Upper lobe of left lung (tissue), 6 donors: ENCODE measurements around the gene IQCM. TPM values are rescaled to one million over a fixed set of nuclear protein-coding genes. Genes with fewer than 3 reads are reported as not detected.

Experiments
- ATAC-seq, 2 donors: fragments of 200-7000 bp; cut with Tn5 transposase; one replicate each; pipeline ENCODE4 v1.9.1; 2022; ENCODE audit warnings: mild to moderate bottlenecking in 2 of 2, moderate library complexity in 2 of 2; ENCODE audit not compliant: low FRiP score in 2 of 2
- DNase-seq, 2 donors: peaks; one replicate each; pipeline ENCODE4 v3.0.0-alpha.2; 2019 to 2020
- H3K27ac ChIP-seq, 4 donors: fragments of 200-600 bp; sonication (generic); one replicate each; pipeline ENCODE4 v1.5.1; 2016 to 2019
- H3K27me3 ChIP-seq, 4 donors: fragments of 200-600 bp; sonication (generic); one replicate each; pipeline ENCODE4 v1.5.1; 2017 to 2019
- H3K36me3 ChIP-seq, 4 donors: fragments of 200-600 bp; sonication (generic); one replicate each; pipeline ENCODE4 v1.5.1; 2016 to 2019
- H3K4me1 ChIP-seq, 4 donors: fragments of 200-600 bp; sonication (generic); one replicate each; pipeline ENCODE4 v1.5.1; 2018 to 2019
- H3K4me3 ChIP-seq, 4 donors: fragments of 200-600 bp; sonication (generic); one replicate each; pipeline ENCODE4 v1.5.1; 2017 to 2019; ENCODE audit warnings: mild to moderate bottlenecking in 2 of 4, moderate library complexity in 1 of 4
- H3K9me3 ChIP-seq, 4 donors: fragments of 200-600 bp; sonication (generic); one replicate each; pipeline ENCODE4 v1.5.1; 2018 to 2019
- CTCF ChIP-seq, 6 experiments: fragments of 450-650 bp in 4 of 6; fragments of 200-600 bp in 2 of 6; sonication (generic) in 2 of 6; IDR thresholded peaks; one replicate each; pipeline ENCODE4 v1.5.1; 2016 to 2019; ENCODE audit warnings: antibody characterized with exemption in 6 of 6
- EP300 ChIP-seq, 4 donors: sonication (generic); formaldehyde crosslinking; IDR thresholded peaks; one replicate each; pipeline ENCODE4 v1.5.1; 2017; ENCODE audit warnings: antibody characterized with exemption in 4 of 4, control low read depth in 2 of 4
- POLR2A ChIP-seq, 4 donors: fragments of 450-650 bp; IDR thresholded peaks; one replicate each; pipeline ENCODE4 v1.5.1; 2016 to 2017; ENCODE audit warnings: antibody characterized with exemption in 4 of 4, mild to moderate bottlenecking in 2 of 4
- POLR2AphosphoS5 ChIP-seq, 2 donors: sonication (generic); formaldehyde crosslinking; IDR thresholded peaks; one replicate each; pipeline ENCODE4 v1.5.1; 2017; ENCODE audit warnings: antibody characterized with exemption in 2 of 2
- WGBS, 2 donors: methylation state at CpG; one replicate each; pipeline ENCODE4 v1.1.5; 2017 to 2018; 5-methylcytosine and 5-hydroxymethylcytosine counted together
- total RNA-seq, 6 donors: library from RNA; depleted of rRNA in 4 of 6; stranded (reverse); fragments of >200 nt in 4 of 6; gene quantifications; one replicate each; pipeline versions ENCODE4 v1.1.0 to v1.2.1, GENCODE V29; 2016 to 2021
- donor health status: DM: no; HTN: no; CAD: no; lungs with moderate emphysema.
- donor health status: DM: no; HTN: yes; CAD: no; lungs with severe emphysema.

Gene IQCM
- total RNA-seq, 6 donors from 2014 or later, result not detected

- Histone ChIP-seq H3K4me3 (no peak overlapping the region), H3K4me1 (no peaks in the 10 kb centered on the region), H3K9me3 (no peaks in the 10 kb centered on the region), H3K27me3 (no peaks in the 10 kb centered on the region), H3K36me3 (no peaks in the 10 kb centered on the region), H3K27ac (no peak overlapping the region)
- TF ChIP-seq CTCF (IDR thresholded peaks at IDR 0.05) (no peak), POLR2AphosphoS5 (IDR thresholded peaks at IDR 0.05) (no peak), EP300 (IDR thresholded peaks at IDR 0.05) (no peak), POLR2A (IDR thresholded peaks at IDR 0.05) (no peak)
- 75 to 82% methylated on average over 4 of the region's 4 CpGs for WGBS, 2 donors
- DNase-seq (no peak), ATAC-seq (no peak)
These were observed 8.2 kb upstream of the IQCM start for GRCh38 chr4:149823769-149824221.

GRCh38 chr4:149801416-149801815 is 14.2 kb downstream of the IQCM start:
- WGBS, 2 donors, result 51 to 55% methylated on average over 2 of the region's 2 CpGs

GRCh38 chr4:149799546-149799945 is 16.1 kb downstream of the IQCM start:
- Histone ChIP-seq H3K9me3 (peaks cover 0 to 7% (median 2%) of the 10 kb centered on the region in 4 donors), H3K36me3 (no peaks in the 10 kb centered on the region), H3K27me3 (no peaks in the 10 kb centered on the region), H3K27ac (no peak overlapping the region), H3K4me3 (no peak overlapping the region), H3K4me1 (no peaks in the 10 kb centered on the region)
- TF ChIP-seq POLR2AphosphoS5 (IDR thresholded peaks at IDR 0.05), result no peak
- no peak for TF ChIP-seq POLR2A (IDR thresholded peaks at IDR 0.05)
- no peak for TF ChIP-seq EP300 (IDR thresholded peaks at IDR 0.05)
- no peak for TF ChIP-seq CTCF (IDR thresholded peaks at IDR 0.05)
- 88 to 94% methylated on average over 1 of the region's 1 CpG for WGBS, 2 donors
- DNase-seq (no peak), ATAC-seq (no peak)

More at GRCh38 chr4:149801416-149801815, 14.2 kb downstream of the IQCM start:
- DNase-seq (no peak), ATAC-seq (no peak)
- no peaks in the 10 kb centered on the region for H3K36me3 ChIP-seq
- H3K9me3 ChIP-seq, result peaks cover 0 to 7% (median 2%) of the 10 kb centered on the region in 4 donors
- H3K4me3 ChIP-seq, result no peak overlapping the region
- H3K27ac ChIP-seq, result no peak overlapping the region
- TF ChIP-seq POLR2A (IDR thresholded peaks at IDR 0.05) (no peak), CTCF (IDR thresholded peaks at IDR 0.05) (no peak), EP300 (IDR thresholded peaks at IDR 0.05) (no peak), POLR2AphosphoS5 (IDR thresholded peaks at IDR 0.05) (no peak)
- H3K27me3 ChIP-seq, result no peaks in the 10 kb centered on the region
- H3K4me1 ChIP-seq, result no peaks in the 10 kb centered on the region

GRCh38 chr4:149796381-149796780 is 19.3 kb downstream of the IQCM start:
- no peaks in the 10 kb centered on the region for H3K9me3 ChIP-seq
- DNase-seq (no peak), ATAC-seq (no peak)
- H3K27ac ChIP-seq, result no peak overlapping the region
- no peak for TF ChIP-seq POLR2AphosphoS5 (IDR thresholded peaks at IDR 0.05)
- TF ChIP-seq CTCF (IDR thresholded peaks at IDR 0.05), result no peak
- no peak for TF ChIP-seq POLR2A (IDR thresholded peaks at IDR 0.05)
- no peak for TF ChIP-seq EP300 (IDR thresholded peaks at IDR 0.05)
- H3K4me1 ChIP-seq, result no peaks in the 10 kb centered on the region
- no peaks in the 10 kb centered on the region for H3K27me3 ChIP-seq
- H3K4me3 ChIP-seq, result no peak overlapping the region
- no peaks in the 10 kb centered on the region for H3K36me3 ChIP-seq

GRCh38 chr4:149795256-149795655 is 20.4 kb downstream of the IQCM start:
- DNase-seq (no peak), ATAC-seq (no peak)
- Histone ChIP-seq H3K4me1 (no peaks in the 10 kb centered on the region), H3K4me3 (no peak overlapping the region), H3K27me3 (no peaks in the 10 kb centered on the region), H3K9me3 (no peaks in the 10 kb centered on the region), H3K27ac (no peak overlapping the region), H3K36me3 (no peaks in the 10 kb centered on the region)
- WGBS, 2 donors, result 51 to 68% methylated on average over 4 of the region's 4 CpGs
- no peak for TF ChIP-seq POLR2AphosphoS5 (IDR thresholded peaks at IDR 0.05)
- TF ChIP-seq CTCF (IDR thresholded peaks at IDR 0.05), result no peak
- TF ChIP-seq EP300 (IDR thresholded peaks at IDR 0.05), result no peak
- TF ChIP-seq POLR2A (IDR thresholded peaks at IDR 0.05), result no peak
